HG02678 (cell line): ENCODE measurements around the gene GP2.

Experiments used
- ATAC-seq: cut with Tn5 transposase; IDR thresholded peaks from one replicate; pipeline ENCODE4 v1.9.1; 2021; ENCODE audit warnings: mild to moderate bottlenecking, moderate library complexity; ENCODE audit not compliant: unreplicated experiment

GP2 gene

GRCh38 chr16:20308266-20308665 lies 19.0 kb downstream of the GP2 start:
- no peak for ATAC-seq

DNA sequence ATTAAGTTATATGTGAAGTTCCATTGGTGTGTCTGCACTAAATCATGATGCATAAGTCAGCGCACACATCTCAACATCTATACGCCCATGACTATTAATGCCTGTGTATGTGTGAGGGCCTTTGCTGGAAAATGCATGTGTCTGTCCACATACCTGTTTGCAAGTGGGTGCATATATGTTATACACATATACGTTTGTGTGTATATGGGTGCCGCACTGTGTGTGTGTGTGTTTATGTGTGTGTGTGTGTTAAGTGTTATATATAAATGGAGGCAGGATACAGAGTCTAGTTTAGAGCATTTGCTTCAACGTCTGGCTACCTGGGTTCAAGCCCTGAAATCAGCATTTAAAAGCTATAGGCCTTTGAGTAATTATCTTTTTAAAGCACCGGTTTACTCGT lies 19.5 kb downstream of the GP2 start:
- ATAC-seq, result no peak

- no peak for ATAC-seq
These were observed 20.1 kb downstream of the GP2 start for GRCh38 chr16:20307240-20307671.

DNA sequence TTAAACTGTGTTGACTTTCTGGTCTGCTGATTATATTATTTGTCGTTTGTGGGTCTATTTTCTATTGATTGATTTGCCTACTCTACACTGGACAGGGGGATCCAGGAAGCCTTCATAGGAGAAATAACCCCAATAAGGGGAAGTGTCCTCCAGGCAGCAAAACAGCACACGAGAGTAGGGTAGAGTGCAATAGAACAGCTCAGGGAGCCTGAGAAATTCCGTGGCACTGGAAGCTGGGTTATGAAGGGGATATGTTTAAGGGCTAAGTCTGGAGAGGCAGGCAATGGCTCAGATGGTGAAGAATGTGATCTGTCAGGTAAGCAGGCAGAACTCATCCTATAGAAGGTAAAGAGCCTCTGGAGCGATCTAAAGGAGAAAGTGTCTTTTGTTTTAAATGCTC lies 20.9 kb downstream of the GP2 start:
- no peak for ATAC-seq

DNA sequence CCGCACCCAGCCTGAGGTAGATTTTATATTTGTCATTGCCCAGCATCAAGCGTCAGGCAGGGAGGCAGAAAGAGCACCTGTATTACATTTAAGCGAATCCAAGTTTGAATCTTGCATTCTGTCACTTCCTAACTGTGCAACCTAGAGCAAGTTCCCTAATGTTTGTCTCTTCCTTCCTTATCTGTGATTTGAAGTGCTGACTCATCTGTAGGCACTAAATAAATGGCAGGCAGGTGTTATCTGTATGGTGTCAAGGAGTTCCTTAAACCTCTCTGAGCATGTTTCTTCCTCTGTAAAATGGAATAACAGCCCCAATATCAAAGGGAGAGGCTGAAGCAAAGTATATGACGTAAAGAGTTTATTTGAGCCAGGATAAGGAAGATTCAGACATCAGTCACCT lies 24.3 kb downstream of the GP2 start:
- ATAC-seq, result no peak

GRCh38 chr16:20302389-20302788 lies 24.9 kb downstream of the GP2 start:
- ATAC-seq, result no peak

DNA sequence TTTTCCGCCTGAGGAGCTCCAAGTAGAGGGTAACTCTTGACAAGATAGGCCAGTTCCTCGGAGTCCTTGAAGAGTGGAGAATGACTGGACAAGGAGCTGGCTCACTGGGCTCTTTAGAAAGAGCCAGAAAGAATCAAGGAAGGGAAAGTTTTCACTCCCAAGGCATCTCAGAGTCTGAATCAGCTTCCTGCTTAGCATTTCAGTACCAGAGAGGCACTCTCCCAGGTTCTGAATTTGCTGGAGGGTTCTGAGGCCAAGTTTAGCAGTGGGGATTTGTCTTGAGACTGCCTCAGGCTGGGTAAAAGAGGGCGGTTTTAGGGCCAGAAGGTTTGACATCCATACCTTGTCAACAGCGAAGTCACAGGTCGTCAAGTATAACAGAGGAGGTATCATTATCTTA lies 25.5 kb downstream of the GP2 start:
- no peak for ATAC-seq

DNA sequence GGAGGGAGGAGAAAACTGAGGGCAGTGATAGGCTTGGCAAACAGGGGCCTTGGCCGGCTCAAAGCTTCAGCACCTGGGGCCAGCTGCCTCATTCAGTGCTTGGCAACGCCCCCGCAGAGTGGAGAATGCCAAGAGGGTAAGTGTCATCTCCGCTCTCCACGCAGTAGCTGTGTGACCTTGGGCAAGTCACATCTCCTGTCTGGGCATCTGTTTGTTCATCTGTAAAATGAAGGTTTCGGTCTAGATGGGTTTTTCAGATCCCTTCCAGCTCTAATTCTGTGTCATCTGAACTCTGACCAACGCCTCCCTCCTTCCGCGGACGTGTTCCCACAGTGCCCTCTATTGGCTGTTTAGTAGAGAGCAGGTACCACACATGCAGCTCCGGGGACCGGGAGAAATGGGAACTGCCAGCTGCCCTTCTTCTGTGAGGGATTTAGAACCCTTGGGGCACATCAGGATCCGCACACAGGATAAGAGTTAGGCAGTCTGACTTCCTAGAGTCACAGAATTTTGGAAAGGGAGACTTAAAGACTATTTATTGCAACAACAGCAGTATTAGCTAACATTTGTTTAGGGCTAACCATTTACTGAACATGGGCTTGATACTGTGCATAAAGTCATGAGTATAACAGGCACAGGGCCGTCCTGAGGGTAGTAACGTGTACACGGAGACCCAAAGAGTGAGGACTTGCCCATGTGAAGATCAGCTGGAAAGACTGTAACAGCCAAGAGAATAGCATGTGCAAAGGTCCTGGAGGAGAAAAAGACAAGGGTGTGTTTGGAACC lies 26.8 kb downstream of the GP2 start:
- ATAC-seq, result peak; percentile 64

- ATAC-seq, result no peak
These were observed 28.9 kb downstream of the GP2 start for GRCh38 chr16:20298452-20298851.

GRCh38 chr16:20291208-20292206 lies 35.8 kb downstream of the GP2 start:
- ATAC-seq, result no peak

DNA sequence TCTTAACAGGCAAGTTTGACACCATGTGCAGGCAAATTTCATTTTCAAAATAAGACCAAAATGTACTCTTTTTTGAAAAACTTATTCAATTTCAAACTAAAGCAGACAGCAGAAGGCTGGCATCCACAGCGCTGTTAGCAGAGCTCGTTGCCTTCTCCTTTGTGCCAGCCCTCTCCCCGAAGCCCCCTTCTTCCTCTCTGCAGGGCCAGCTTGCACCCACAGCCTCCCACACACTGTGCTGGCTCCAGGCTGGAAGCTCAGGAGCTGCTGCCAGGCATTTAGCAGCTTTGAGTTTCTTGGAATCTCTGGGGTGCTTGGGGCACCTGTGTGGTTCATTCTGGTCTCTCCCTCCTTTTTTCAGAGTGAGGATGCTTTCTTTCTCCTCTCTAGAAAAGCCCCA lies 37.7 kb downstream of the GP2 start:
- ATAC-seq, result no peak

DNA sequence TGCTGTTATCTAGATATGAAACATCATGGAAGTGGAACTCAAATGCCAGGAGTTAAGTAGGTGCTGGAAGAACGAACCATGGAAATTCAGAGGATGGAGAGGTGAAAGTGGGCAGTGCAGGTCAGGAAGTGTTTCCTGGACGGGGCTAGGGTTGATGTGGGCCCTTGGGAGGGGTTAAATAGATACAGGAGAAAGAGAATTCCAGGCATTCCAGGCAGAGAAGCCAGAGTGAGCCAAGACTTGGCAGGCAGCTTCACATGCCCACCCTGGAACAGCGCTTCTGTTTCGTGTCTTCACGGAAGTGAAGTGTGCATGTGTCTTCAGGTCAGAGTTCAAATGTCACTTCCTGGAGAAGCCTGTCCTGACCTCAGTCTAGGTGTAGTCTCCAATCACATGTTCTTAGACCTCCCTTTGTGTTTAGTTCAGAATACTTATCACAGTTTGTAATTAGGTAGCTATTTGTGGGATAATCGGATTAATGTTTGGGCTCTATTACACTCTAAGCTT lies 41.3 kb downstream of the GP2 start:
- ATAC-seq, result no peak

GRCh38 chr16:20280259-20280658 lies 47.1 kb downstream of the GP2 start:
- ATAC-seq, result no peak

- ATAC-seq, result no peak
These were observed 55.4 kb downstream of the GP2 start for GRCh38 chr16:20271893-20272292.

- no peak for ATAC-seq
These were observed 58.9 kb downstream of the GP2 start for GRCh38 chr16:20268409-20268808.

GRCh38 chr16:20265019-20265418 lies 62.3 kb downstream of the GP2 start:
- no peak for ATAC-seq

GRCh38 chr16:20263138-20263855 lies 64.0 kb downstream of the GP2 start:
- ATAC-seq, result no peak

DNA sequence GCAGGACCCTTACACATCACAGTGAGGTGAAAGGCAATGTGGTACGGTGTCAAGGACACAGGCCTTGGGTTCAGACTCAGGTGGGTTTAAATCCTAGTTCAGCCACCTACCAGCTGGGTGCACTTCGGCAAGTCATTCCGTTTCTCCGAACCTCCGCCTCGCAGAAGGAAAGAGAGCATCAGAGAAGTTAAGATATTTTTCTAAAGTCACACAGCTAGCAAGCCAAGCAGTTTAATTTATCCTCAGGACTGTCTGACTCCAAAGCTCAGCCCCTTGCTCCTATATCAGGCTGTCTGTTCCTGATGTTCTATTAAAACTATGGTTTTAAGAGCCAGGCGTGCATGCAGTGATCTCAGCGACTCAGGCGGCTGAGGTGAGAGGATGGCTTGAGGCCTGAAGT lies 65.1 kb downstream of the GP2 start:
- ATAC-seq, result no peak

- no peak for ATAC-seq
These were observed 66.9 kb downstream of the GP2 start for GRCh38 chr16:20260215-20261009.
